Esophagus squamous epithelium (tissue), 5 donors: ENCODE data around the gene CANT1. TPM values are rescaled to one million over a fixed set of nuclear protein-coding genes. Genes with fewer than 3 reads are reported as not detected.
A peak's percentile ranks its signal among the peaks of the same experiment; 100 is the strongest.

Experiments used
- DNase-seq: peaks from one replicate; lab custom pipeline; 2025; lab: John Stamatoyannopoulos, UW
- H3K27ac ChIP-seq, 4 donors: fragments of 200-600 bp; sonication (generic); one replicate each; pipeline ENCODE4 v1.5.1; 2016 to 2019; ENCODE audit warnings: mild to moderate bottlenecking in 1 of 4
- H3K27me3 ChIP-seq, 4 donors: fragments of 200-600 bp; sonication (generic); 1 replicate in 3 of 4; 2 replicates in 1 of 4; pipeline versions ENCODE4 v1.5.1 to v1.6.0; 2017 to 2021; ENCODE audit warnings: antibody characterized with exemption in 1 of 4
- H3K36me3 ChIP-seq, 3 donors: fragments of 200-600 bp; sonication (generic); one replicate each; pipeline ENCODE4 v1.5.1; 2016 to 2019
- H3K4me1 ChIP-seq, 3 donors: fragments of 200-600 bp; sonication (generic); one replicate each; pipeline ENCODE4 v1.5.1; 2017 to 2019
- H3K4me3 ChIP-seq, 4 donors: fragments of 200-600 bp; sonication (generic); 1 replicate in 3 of 4; 2 replicates in 1 of 4; pipeline ENCODE4 v1.5.1; 2016 to 2019; ENCODE audit warnings: mild to moderate bottlenecking in 2 of 4, moderate library complexity in 1 of 4
- H3K9me3 ChIP-seq, 3 donors: fragments of 200-600 bp; sonication (generic); one replicate each; pipeline ENCODE4 v1.5.1; 2016 to 2019
- CTCF ChIP-seq, 6 experiments: fragments of 450-650 bp in 4 of 6; fragments of 200-600 bp in 2 of 6; sonication (generic) in 2 of 6; IDR thresholded peaks; one replicate each; pipeline ENCODE4 v1.5.1; 2016 to 2019; ENCODE audit warnings: antibody characterized with exemption in 6 of 6, mild to moderate bottlenecking in 4 of 6, moderate library complexity in 4 of 6
- POLR2A ChIP-seq, 4 donors: fragments of 450-650 bp; IDR thresholded peaks; one replicate each; pipeline ENCODE4 v1.6.1; 2017; ENCODE audit warnings: antibody characterized with exemption in 4 of 4, mild to moderate bottlenecking in 4 of 4, moderate library complexity in 3 of 4
- WGBS, 2 donors: methylation state at CpG; one replicate each; pipeline ENCODE4 v1.1.5; 2018; 5-methylcytosine and 5-hydroxymethylcytosine counted together
- intact Hi-C: fragments of 100-400 bp; cut with DNase I; formaldehyde crosslinking; loops from one replicate; pipeline ENCODE4 v1.15.0; 2022
- total RNA-seq, 4 donors: library from RNA; depleted of rRNA; stranded (reverse); fragments of >200 nt; gene quantifications; one replicate each; pipeline ENCODE4 v1.1.0, GENCODE V29; 2016
- donor health status: DM: yes; HTN: yes; CAD: no.

CANT1 gene
- total RNA-seq, 4 donors from 2014 or later = 36.2 to 58.8 (median 38.3) TPM

- Histone ChIP-seq H3K27ac (no peak overlapping the region), H3K4me3 (no peak overlapping the region), H3K4me1 (peaks cover 14 to 40% (median 33%) of the 10 kb centered on the region in 3 donors), H3K36me3 (peaks cover 10 to 85% (median 20%) of the 10 kb centered on the region in 3 donors), H3K9me3 (no peaks in the 10 kb centered on the region), H3K27me3 (no peaks in the 10 kb centered on the region)
- WGBS, 2 donors = 94 to 98% methylated on average over 12 of the region's 12 CpGs
- DNase-seq = no peak
- no peak for TF ChIP-seq CTCF (IDR thresholded peaks at IDR 0.05)
- TF ChIP-seq POLR2A (IDR thresholded peaks at IDR 0.05) = no peak
- intact Hi-C loops = no loop called here
Observed at GRCh38 chr17:78999947-79000395, 9.6 kb downstream of the CANT1 start.

GRCh38 chr17:78999056-78999768 lies 10.4 kb downstream of the CANT1 start:
- 89 to 95% methylated on average over 11 to 17 of the region's 17 CpGs for WGBS, 2 donors
- peaks cover 13 to 92% (median 20%) of the 10 kb centered on the region in 3 donors for H3K36me3 ChIP-seq
- H3K4me1 ChIP-seq = peaks cover 14 to 39% (median 33%) of the 10 kb centered on the region in 3 donors

GRCh38 chr17:78998311-78999055 lies 11.1 kb downstream of the CANT1 start:
- no peak overlapping the region for H3K4me3 ChIP-seq
- intact Hi-C loops = no loop called here
- 54 to 80% methylated on average over 3 to 12 of the region's 28 CpGs for WGBS, 2 donors

More at GRCh38 chr17:78999056-78999768, 10.4 kb downstream of the CANT1 start:
- Histone ChIP-seq H3K4me3 (no peak overlapping the region), H3K27me3 (no peaks in the 10 kb centered on the region), H3K9me3 (no peaks in the 10 kb centered on the region), H3K27ac (peak overlapping the region; percentile 29 to 67 (median 56))
- intact Hi-C loops = no loop called here
- DNase-seq = no peak
- TF ChIP-seq POLR2A (IDR thresholded peaks at IDR 0.05) = no peak
- no peak for TF ChIP-seq CTCF (IDR thresholded peaks at IDR 0.05)

GRCh38 chr17:78997881-78998280 lies 11.7 kb downstream of the CANT1 start:
- Histone ChIP-seq H3K27ac (peak overlapping the region in 3 of 4 donors; percentile 40 to 67 (median 66)), H3K36me3 (peaks cover 20 to 97% (median 20%) of the 10 kb centered on the region in 3 donors), H3K4me1 (peaks cover 14 to 45% (median 29%) of the 10 kb centered on the region in 3 donors), H3K9me3 (no peaks in the 10 kb centered on the region), H3K27me3 (no peaks in the 10 kb centered on the region), H3K4me3 (no peak overlapping the region)
- no peak for DNase-seq
- intact Hi-C loops = no loop called here
- TF ChIP-seq CTCF (IDR thresholded peaks at IDR 0.05) (no peak), POLR2A (IDR thresholded peaks at IDR 0.05) (no peak)
- WGBS, 2 donors = 49 to 50% methylated on average over 4 to 6 of the region's 6 CpGs

More at GRCh38 chr17:78998311-78999055, 11.1 kb downstream of the CANT1 start:
- Histone ChIP-seq H3K36me3 (peaks cover 20 to 97% (median 20%) of the 10 kb centered on the region in 3 donors), H3K9me3 (no peaks in the 10 kb centered on the region), H3K27ac (peak overlapping the region in 3 of 4 donors; percentile 45 to 67 (median 66)), H3K4me1 (peaks cover 14 to 39% (median 29%) of the 10 kb centered on the region in 3 donors), H3K27me3 (no peaks in the 10 kb centered on the region)
- TF ChIP-seq CTCF (IDR thresholded peaks at IDR 0.05) (peak in 1 of 6 experiments; percentile 18), POLR2A (IDR thresholded peaks at IDR 0.05) (no peak)
- DNase-seq = no peak
